GM12891 (cell line): Measurements from ENCODE around the gene DHTKD1.

Experiments used
- PAX5 ChIP-seq: IDR thresholded peaks from 2 replicates; pipeline ENCODE4 v1.6.1; 2011; ENCODE audit warnings: low read length, moderate library complexity, mild to moderate bottlenecking; ENCODE audit not compliant: insufficient read depth, severe bottlenecking
- POLR2A ChIP-seq: IDR thresholded peaks from 2 replicates; pipeline ENCODE4 v1.6.1; 2011; ENCODE audit warnings: low read depth, low read length, control low read depth
- POLR2AphosphoS5 ChIP-seq: IDR thresholded peaks from 2 replicates; pipeline ENCODE4 v1.6.1; 2011; ENCODE audit warnings: low read depth, low read length, control low read depth
- POU2F2 ChIP-seq: IDR thresholded peaks from 2 replicates; pipeline ENCODE4 v1.6.1; 2011; ENCODE audit warnings: low read depth, mild to moderate bottlenecking, control low read depth, low read length, moderate library complexity
- TAF1 ChIP-seq: IDR thresholded peaks from 2 replicates; pipeline ENCODE4 v1.6.1; 2011; ENCODE audit warnings: low read depth, low read length, control low read depth

- no peak for TF ChIP-seq POLR2A
- TF ChIP-seq TAF1 = no peak
- no peak for TF ChIP-seq POU2F2
- no peak for TF ChIP-seq PAX5
- no peak for TF ChIP-seq POLR2AphosphoS5
Observed at GRCh38 chr10:12140038-12140437, 71.3 kb downstream of the DHTKD1 start.
